GM21737 (cell line): ENCODE results near the gene ASCC3.

ENCODE experiments used
- ATAC-seq: cut with Tn5 transposase; IDR thresholded peaks from one replicate; pipeline ENCODE4 v1.9.1; 2021; ENCODE audit warnings: mild to moderate bottlenecking, moderate library complexity; ENCODE audit not compliant: unreplicated experiment

The ASCC3 gene

DNA sequence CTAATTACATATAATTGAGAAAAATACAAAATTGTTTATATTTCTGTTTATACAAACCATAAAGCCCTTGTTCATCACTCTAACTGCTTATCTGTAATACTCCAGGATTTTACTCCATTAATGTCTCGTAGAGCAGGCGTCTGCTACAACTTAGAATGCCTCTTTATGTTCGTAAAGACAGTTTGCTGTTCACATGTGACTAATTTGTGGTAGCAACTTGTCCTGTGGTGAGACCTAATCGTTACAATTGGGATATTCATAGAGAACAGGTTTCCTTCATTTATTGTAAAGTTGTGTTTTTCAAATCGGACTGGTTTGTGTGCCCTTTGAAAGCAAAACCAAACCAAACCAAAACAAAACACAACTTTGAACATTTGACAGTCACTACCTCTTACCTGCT, 149.7 kb downstream of the ASCC3 start:
- no peak for ATAC-seq

DNA sequence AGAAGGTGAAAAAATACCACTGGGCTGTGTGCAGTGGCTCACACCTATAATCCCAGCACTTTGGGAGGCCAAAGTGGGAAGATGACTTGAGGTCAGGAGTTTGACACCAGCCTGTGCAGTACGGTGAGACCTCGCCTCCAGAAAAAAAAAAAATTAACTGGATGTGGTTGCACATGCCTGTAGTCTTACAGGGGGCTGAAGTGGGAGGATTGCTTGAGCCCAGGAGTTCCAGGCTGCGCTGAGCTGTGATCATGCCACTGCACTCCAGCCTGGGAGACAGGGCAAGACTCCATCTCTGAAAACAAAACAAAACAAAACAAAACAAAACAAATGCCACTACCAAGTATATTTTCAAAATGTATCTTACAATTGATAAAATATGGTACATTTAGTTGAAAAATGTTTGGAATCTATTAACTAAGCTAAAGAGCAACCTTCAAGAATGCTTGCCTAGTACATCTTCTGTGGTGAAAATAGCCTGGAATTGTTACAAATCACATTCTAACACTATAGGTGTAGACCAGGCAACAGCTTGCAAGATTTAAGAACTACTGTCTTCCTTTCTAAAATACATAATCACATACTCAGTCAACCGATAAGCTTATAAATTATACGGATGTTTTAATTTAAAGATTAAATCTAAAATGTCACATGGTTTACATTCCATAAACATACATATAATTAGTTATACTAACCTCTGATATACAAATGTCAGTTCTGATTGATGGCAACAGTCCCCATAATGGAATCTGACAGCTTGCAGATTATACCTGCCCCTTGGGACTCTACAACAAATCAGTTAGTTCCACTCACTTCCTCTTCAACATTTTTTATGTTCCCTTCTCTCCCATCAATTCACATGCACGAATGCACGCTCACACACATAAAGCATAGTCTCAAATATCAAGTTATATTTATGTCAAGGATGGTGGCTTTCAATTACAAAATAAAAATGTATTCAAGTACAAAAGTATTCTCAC, 150.8 kb downstream of the ASCC3 start:
- ATAC-seq = no peak

DNA sequence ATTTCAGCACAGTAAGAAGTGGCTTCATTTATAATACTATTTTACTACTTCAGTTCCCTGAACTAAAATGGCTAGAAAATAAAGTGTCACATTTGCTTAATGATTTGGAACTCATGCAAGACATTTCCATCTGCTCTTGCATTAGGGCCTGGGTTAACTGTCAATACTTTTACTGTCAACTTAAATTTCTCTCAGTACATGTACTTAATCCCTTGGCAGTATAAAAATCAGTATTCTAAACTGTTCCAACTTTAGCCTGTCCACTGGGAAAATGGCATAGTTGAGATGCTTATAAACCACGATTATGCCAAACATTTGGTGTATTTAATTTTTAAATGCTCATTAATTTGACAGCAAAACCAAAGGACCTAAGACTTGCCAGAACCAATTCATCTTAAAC, 154.5 kb downstream of the ASCC3 start:
- ATAC-seq = no peak

DNA sequence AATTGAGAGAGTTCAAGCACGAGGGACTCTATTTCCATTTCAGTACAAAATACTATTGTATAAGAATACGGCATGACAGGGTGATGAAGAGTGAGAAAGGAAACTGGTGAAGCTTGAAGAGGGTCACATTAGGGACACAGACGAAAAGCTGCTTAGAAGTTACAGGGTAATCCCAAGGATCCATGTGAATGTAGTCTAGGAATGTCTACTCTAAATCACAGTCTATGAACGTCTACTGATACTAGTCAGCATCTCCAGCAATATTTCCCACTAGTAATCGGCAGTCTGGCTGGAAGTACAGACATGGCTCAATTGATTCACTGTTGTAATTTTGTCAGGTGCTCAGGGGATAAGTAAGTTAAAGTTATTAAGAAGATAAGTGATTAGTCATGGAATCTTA, 156.4 kb downstream of the ASCC3 start:
- no peak for ATAC-seq

DNA sequence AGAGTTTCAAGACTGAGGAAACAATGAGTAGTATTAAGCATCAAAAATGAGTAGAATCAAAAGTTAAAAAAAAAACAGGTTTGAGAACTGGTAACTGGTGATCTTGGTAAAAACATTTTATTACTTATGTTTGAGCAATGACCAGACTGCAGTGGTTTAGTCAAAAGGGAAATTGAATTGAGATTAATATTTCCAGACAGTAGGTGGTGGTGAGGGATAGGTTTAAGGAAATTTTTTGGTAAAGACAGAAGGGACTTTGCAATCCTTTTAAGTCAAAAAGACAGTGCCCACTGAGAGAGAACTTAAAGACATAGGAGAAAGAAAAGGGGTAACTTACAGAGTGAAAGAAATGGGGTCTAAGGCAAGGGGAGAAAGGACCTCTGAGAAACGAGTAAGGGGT, 156.9 kb downstream of the ASCC3 start:
- no peak for ATAC-seq

DNA sequence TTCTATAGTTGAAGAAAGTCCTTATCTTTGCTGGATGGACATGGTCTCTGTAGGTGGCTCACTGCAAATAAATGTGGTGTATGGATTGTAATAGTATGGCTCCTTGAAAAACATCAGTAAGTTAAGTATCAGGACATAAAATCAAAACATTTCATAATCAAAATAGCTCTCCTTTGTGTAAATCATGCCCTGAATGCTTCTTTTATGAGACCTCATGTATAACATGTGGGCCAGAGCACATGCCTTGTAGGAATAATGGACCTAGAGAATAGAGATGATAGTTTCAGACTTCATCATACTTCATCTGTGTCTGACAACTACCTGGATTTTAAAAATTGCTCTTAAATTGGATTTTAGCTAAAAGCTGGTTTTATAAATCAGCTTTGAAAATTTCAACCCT, 159.9 kb downstream of the ASCC3 start:
- ATAC-seq = no peak

DNA sequence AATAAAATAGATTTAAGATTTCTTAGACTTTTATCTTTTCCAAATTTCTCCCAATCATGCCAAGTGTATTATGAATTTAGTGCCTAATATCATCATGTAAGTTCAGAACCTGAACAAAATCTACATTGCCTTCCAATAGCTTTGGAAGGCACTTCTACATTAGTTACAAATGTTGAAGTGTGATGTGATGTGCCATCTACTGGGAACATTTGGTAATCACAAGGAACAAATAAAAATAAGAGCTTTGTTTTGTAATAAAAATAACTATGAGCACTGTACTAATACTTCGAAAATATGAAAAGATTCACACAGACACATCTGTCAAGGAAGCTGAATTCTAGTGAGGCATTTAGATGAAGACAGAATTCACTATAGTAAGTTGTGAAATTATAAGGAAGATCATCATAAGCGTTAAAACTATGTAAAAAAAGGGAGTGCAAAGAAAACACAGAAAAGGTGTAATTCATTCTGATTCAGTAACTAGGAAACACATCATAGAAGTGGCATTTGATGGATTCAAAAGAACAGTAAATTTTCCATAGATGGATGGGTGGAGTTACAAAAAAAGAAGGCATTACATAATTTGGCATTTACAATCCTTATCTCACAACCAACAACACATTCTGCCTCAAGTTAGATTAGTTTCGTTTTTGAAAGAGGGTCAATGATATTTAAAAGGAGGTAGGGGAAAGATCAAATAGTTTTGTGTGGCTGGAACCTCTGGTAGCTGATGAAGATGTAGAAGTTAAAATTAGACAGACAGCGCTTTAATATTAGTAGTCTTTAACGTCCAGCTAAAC, 161.0 kb downstream of the ASCC3 start:
- no peak for ATAC-seq

DNA sequence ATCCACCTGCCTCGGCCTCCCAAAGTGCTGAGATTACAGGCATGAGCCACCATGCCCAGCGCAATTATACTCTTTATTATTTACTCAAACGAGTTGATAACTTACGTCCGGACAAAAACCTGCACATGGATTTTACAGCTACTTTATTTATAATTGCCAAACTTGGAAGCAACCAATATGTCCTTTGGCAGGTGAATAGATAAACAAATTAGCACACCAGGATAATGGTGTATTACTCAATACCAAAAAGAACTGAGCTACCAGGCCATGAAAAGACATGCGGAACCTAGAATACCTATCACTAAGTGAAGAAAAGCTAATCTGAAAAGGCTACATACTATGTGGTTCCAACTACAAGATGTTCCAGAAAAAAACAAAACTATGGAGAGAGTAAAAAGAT, 168.1 kb downstream of the ASCC3 start:
- no peak for ATAC-seq

DNA sequence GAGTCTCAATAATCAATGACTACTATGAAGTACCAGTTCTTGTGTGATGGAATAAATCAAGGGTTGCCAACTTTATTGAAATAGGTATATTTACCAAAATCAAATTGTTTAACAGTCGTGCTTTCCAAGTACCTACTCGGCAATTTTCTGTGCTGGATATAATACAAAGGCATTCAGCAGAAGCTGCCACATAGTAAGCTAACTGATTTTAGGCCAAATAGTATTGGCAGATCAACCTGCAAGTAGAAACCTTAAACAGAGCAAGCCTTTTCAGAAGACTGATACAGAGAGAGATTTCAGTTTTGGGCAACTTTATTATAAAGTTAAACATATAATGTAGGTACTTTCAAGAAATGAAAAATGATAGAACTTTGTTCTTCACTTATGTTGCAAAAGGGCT, 174.6 kb downstream of the ASCC3 start:
- ATAC-seq = no peak

DNA sequence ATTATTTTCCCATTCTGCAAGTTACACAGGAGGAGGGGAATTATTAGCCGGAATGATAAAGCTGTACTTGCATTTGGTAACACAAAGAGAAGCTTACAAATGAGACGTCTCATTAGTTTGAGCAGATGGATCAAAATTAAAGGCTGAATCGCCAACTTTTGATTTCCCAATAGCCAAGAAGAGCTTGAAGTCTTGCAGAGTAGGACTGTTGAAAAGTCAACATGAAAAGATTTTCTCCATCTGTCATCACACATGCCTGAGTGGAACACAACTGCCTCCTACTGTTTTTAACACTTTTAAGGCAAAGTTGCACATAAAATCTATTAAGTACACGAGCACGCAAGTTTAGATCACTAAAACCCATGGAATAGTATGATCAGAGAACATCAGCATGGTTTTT, 176.2 kb downstream of the ASCC3 start:
- no peak for ATAC-seq

DNA sequence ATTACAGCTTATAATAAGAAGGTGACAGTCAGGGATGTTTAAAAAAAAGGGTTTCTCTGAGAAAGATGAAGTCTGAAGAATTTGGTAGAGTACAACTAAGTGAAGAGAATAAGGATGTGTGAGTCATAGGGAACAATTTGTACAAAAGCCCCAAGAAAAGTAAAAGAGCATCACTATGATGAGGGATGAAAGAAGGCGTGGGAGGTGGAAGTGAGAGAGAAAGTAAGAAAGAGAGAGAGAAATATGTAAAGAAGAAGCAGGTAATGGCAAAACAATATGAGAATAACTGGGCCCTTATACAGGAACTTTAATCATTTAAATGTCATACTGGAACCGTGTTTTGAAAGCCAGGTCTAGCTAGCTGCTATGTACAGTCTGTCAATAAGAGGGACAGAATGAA, 179.4 kb downstream of the ASCC3 start:
- no peak for ATAC-seq

DNA sequence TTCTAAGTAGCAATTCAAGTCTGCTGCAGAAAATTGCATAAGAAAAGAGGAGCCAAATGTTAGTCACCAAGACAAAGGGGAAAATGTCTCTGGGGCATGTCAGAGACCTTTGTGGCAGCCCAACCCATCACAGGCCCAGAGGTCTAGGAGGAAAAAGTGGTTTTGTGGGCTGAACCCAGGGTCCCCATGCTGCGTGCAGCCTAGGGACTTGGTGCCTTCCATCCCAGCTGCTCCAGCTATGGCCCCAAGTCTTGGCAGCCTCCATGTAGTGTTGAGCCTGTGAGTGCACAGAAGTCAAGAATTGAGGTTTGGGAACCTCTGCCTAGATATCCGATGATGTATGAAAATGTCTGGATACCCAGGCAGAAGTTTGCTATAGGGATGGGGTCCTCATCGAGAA, 181.1 kb downstream of the ASCC3 start:
- no peak for ATAC-seq

DNA sequence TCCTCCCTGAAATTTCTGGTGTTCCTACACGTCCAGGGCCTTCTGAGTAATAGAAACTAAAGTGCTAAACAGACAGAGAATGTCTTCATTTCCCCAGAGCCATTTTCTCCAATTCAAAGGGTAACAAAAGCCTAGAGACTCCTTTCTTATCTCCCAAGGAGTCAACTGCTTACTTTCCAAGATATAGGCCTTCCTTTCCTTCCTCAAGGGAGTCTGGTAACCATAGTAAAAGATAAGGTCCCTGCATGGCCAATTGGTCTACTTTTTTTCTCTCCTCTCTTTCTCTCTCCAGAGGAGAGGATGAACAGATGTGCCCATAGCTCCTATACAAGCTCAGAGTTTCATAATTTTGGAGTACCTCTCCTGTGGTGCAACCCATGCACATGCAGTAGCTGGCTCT, 185.7 kb downstream of the ASCC3 start:
- ATAC-seq = no peak

DNA sequence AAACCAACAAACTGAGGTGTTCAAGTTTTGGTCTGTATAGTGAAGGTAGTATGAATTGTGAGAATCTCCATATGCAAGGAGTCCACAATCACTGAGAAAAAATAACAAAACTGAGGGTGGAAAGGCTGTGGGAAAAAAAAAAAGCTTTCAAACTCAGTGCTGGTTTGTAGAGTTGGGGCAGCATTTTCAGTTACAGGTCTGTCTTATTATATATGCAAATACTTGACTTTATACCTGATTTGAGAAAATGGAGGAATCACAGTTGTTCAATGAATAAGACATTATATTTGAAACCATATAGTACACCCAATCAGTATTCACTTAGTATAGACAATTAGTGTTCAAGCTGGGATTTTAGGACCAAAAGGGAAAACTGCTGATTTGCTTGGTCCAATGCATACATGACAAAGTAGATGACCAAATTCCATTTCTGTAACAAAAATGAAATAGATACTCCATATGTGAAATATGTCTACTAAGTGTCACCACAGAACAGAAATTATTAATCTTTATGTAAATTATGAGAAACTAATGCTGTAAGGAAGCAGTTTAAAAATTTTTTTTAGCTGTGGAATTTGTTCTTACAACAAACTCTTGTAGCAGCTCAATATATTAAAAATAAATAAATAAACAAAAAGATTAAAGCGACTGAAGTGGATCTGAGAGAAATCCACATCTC, 187.7 kb downstream of the ASCC3 start:
- ATAC-seq = no peak

DNA sequence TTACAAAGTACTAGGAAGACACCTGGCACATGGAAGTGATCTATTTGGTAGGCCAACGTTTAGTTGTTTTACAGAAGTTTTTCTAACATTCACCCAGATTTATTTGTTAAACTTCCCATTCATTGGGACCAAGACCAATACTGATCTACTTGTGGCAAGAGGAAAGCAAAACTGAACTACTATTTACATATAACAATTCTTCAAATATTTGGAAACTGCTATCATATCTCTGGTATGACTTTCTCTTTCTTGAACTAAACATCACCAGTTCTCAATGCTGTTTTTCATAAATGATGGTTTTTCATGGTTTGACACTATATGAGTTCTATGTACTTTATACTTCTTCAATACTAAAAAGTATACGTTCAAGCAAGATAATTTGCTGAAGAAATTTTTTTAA, 189.2 kb downstream of the ASCC3 start:
- no peak for ATAC-seq

DNA sequence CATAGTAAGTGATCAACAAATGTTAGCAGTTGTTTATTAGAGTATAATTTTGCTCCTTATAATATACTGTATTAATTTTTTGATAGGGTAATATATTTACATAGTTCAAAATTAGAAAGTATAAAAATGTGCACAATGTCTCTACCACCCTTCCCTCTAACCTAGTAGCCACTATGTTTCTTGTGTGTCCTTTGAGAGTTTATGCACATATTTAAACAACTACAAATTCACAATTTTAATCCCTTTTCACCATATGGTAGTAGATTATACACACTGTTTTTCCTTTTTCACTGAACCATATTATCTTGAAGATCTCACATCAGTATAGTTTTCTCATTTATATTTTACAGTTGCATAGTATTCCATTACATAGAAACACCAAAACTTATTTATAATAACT, 194.9 kb downstream of the ASCC3 start:
- ATAC-seq = no peak

DNA sequence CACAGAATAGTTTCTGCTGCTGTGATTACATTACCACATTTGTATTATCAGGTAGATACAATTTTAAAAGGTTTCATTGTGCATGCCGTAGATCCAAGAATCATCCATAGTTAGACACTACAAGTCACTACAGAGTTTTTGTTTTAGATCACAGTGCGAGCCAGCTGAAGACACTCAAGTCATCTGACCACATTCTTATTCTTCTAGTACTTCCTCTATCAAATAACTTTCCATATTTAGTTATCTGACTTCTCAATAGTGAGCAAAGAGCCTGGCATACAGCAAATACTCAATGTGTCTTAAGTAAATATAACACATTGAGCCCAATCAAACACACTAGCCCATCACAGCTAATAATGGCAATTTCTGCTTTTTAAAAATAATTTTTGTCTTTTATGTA, 195.4 kb downstream of the ASCC3 start:
- no peak for ATAC-seq

DNA sequence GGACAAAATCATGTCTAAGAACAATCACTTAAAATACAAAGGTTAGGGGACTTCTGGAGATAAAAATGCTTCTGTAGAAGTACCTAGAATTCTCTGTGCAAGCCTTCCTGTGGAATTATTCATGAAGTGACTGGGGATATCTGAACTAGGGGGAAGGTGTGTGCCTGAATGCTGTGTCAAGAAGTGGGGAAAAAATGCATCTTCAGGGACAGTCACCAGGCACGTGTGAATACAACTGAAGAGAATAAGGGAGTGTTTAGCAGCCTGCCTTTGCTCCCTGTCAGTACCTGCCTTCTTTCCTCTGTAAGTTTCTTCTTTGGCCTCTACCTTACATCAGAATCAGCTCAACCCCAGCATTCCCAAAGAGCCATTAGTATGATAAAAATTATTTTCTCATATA, 201.0 kb downstream of the ASCC3 start:
- no peak for ATAC-seq

DNA sequence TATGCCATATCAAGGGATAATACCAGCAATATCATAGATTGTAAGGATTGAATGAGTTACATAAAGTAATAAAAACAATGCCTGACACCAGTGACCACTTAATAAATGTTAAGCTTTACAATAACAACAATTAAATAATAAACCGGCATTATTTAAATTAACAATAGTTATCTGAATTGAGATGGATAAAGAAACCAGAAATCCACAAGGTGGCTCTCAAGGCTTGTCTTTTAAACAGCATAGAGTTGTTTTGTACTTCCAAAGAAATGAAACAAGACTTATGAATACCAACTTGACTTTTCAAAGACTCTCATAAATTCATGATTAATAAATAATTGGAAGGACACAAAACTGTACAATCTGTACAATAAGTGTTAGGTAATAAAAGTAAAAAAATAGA, 203.1 kb downstream of the ASCC3 start:
- ATAC-seq = no peak

DNA sequence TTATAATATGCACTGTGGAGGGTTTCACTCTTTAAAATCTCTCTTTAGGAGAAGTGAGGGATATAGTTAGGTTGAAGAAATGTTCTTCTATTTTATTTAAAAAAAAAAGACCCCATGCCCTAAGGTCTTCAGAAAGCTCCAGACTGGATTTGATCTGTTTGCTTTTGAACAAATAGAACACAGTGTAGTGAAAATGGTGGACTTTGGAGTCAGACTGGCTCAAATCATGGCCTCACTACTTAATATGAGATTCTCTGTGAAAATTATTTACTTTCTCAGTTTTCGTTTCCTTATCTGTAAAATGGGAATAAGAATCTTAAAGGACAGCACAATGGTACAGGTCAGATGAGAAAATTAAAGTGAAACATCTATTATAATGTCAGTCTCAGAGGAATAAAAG, 203.9 kb downstream of the ASCC3 start:
- ATAC-seq = no peak

DNA sequence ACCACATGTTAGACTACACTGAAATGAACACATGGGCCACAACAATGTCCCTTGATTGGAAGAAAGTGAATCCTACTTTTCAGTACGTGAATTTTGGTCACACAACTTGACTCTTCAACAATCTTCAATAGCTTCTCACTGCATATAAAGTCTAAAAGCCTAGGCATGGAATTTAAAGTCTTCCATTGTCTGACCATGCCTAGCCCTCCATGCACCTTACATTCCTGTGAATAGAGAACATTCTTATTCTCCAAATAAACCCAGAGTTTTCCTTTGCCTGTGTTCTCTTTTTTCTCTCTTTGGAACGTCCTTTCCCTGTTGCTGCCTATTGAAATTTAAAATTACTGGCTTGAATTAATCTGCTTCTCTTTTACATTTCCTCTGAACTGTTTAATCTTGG, 207.5 kb downstream of the ASCC3 start:
- no peak for ATAC-seq

DNA sequence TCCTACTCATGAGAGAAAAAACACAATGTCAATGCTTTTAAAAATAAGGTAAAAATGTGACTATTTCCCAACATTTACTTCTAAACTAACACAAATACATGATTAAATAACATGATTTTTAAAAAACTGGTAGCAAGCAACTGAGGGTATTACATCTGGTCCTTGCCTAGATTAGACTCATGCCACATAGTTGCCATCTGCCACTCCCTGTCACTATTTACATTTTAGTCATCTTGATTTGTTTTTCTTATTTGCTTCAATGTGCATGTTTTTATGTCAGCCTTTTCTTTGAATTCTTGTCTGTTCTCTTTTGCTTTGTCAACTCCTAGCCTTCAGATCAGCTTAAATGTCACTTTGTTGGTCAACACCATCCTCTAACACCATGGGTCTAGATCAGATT, 209.4 kb downstream of the ASCC3 start:
- no peak for ATAC-seq
